Mesenteric fat pad (tissue), 1 donor: ENCODE results near the gene RND1. TPM values are rescaled to one million over a fixed set of nuclear protein-coding genes. Genes with fewer than 3 reads are reported as not detected.

Experiments
- DNase-seq: peaks from one replicate; pipeline ENCODE4 v3.0.0-alpha.2; 2020; ENCODE audit warnings: low spot score
- total RNA-seq: library from RNA; stranded (reverse); fragmentation: NEBNext Ultra II Directional; extraction: Animal tissue kit (Norgen Biotek cat#: 25700); gene quantifications from one replicate; pipeline ENCODE4 v1.2.1, GENCODE V29; 2021
- donor health status: DM: yes; HTN: yes; CAD: no.

RND1 gene
- total RNA-seq, 1 donor from 2014 or later = 4.7 TPM

DNA sequence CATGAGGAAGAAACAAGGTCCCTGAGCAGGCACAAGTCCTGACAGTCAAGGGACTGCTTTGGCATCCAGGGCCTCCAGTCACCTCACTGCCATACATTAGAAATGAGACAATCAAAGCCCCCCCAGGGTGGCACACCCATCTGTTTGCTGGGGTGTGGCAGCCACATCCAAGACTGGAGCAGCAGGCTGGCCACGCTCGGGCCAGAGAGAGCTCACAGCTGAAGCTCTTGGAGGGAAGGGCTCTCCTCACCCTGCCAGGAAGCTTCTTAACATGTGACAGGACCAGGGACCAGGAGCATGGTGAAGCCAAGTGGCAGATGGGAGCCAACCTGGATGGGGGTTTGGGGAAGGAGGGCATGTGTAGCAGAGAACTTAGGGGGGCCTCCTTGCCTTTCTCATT, 37.4 kb downstream of the RND1 start:
- no peak for DNase-seq

GRCh38 chr12:48827513-48828096, 38.1 kb downstream of the RND1 start:
- DNase-seq = no peak

DNA sequence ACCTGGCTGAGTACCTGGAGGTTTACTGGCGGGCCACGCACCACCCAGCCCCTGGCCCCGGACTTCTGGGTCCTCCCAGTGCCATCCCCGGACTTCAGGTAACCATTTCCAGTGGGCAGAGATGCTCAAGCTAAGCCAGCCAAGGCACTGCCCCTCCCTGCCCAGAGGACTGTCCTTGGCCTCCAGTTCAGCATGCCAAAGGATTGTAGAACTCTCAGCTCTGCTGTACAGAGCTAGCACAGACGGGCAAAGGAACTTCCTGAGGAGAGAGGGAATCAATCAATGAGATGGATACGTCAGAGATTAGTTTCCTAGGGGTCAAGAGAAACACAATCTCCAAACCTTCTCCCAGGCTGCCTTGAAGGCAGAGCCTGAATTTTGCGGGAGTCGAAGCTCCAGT, 38.6 kb downstream of the RND1 start:
- DNase-seq = no peak

- DNase-seq = no peak
These were observed 39.3 kb downstream of the RND1 start for GRCh38 chr12:48826209-48826855.

DNA sequence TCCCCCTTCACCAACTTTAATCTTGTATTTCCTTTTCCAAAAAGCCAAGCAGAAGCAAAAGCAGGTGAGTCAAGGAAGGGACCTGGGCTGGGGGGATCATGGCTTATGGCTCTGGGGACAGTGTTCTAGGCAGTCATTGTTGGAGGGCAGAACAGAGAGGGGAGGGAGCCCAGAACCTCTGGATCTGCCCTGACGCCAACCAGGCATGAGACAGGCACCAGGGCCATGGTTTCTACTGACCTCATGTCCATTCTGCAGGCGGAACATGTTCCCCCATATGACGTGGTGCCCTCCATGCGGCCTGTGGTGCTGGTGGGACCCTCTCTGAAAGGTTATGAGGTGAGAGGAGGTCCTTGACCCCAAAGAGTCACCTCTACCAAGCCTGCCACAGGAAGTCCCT, 40.8 kb downstream of the RND1 start:
- DNase-seq = no peak

DNA sequence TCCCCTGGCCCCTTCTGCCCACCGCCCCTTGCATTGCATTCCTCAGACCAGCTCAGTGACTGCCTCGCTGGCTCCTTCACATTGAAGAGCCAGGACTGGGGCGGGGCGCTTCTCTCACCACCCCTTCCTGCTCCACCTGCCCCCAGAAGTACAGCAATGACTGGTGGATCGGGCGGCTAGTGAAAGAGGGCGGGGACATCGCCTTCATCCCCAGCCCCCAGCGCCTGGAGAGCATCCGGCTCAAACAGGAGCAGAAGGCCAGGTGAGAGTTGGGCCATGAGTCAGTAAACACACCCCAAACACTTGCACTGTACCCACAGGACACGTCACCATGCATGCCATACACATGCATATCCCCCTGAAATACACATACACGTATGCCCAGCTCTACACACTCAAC, 41.6 kb downstream of the RND1 start:
- DNase-seq = no peak

DNA sequence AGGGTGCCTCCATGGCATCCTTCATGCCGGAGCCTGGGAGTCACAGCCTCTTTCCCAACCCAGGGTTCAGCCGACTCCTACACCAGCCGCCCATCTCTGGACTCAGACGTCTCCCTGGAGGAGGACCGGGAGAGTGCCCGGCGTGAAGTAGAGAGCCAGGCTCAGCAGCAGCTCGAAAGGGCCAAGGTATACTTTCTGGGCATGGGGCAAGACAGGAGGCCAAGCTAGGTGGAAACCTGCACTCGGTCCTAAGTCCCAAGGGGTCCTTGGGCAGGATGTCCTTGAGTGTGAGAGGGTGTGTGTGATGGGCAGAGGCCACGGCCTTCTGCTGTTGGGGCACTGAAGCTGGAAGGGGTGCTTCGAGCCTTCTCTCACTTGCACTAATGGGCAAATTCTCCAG, 42.4 kb downstream of the RND1 start:
- DNase-seq = no peak

- no peak for DNase-seq
These were observed 43.0 kb downstream of the RND1 start for GRCh38 chr12:48822711-48823110.

GRCh38 chr12:48822139-48822538, 43.5 kb downstream of the RND1 start:
- DNase-seq = no peak

DNA sequence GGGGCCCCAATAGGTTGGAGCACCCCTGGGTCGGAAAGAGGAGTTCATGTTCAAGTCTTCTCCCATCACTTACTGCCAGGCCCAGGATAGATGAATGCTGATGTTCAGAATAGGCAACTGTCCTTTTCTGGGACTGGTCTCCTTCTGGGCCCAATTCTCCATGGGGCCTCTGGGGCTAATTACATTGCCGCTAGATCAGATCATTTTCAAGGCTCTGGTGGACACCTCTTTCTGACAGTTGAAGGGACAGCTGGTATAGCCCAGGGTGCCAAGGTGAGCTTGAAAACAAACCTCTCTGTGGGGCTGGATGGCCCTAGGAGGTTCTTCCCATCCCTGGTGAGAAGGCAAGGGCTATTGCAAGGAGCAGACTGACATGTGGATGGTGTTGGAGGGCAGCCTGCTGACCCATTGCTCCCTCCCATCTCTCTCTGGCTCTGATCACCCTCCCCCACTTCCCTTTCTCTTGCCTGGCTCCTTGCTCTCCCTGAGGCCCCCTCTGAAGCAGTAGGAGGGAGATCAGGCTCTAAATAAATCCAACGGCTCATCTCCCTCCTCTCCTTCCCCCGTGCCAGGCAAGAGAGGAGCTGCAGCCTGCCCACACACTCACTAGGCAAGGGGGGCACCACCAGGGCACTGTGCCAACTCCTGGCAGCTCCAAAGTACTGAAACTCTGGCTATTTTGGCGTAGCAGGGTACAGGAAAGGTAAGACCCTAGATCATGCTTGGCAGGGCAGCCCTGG, 45.5 kb downstream of the RND1 start:
- DNase-seq = no peak

DNA sequence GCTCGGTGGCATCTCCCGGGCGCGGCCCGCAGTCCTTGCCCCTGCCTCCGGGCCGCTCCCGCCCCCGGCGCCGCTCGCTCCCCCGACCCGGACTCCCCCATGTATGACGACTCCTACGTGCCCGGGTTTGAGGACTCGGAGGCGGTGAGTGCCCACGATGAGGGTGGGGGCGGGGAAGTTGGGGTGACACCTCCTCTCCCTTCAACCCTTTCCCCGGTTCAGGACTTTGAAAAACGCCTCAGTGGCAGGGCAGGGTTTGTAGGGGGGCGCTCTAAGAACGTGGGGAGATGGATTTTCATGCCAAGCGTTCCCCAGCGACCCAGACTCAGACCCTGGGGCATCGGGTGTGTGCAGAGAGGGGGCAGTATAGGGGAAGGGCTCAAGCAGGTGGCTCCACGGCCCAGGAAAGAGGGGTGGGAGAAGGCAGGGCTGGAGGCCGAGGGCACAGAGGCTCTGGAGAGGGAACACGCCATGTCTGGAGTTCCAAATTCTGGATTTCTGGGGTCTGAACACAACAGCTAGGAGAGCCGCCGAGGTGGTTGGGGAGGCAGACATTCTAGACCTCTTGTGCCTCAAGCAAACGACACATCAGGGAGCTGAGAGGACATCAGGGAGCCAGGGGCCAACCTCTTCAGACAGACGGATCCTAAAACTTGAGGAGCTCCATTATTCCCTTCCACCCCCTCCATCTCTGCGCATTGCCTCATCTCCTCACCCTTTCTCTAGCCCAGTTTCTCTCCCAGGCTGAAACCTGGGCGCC, 46.7 kb downstream of the RND1 start:
- DNase-seq = no peak

DNA sequence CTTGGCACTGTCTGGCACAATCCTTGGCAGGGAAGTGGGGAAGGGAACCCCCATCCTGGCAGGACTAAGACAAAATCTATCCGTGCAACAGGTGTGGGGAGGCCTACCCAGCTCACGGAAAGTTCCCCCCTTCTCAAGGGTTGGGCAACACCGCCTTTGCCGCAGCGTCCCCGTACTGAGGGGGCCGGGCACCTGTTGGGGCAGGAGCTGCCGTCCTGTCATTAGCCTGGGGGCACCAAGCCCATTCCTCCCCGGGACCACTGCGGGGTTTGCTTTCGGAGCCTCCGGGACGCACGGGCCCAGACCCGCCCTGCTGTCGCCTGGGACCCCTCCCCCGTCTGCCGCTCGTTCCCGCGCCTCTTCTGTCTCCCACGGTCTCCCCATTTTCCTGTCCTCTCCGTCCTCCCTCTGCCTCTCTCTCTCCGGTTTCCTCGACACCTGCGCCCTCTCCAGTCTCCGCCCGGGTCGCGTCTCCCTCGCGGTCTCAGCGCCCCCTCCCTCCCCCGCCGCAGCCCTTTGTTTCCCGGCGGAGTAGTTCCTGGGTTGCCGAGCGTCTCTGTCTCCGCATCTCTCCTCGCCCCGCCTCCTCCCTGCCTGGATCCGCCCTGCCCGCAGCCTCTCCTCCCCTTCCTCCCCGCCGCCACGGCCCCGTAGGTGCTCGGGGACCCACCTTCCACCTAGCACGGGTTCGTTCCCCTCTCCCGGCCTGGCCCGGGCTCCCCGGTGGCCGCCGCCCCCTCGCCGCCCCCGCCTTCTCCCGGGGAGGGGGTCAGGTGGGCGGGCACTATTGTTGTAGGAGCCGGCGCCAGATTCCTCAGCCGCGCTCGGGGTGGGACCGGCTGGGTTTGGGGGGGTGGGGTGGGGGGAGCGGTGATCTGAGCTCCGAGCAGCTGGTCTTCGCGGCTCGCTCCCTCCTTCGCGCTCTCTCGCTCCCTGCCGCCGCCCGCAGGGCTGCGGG, 47.5 kb downstream of the RND1 start, which contains the start of gene CACNB3:
Gene CACNB3, plus strand, starts transcription at position 624 of the 958 bp plus-strand sequence. CDS start 434 bp downstream, outside the sequence.
- DNase-seq = no peak

DNA sequence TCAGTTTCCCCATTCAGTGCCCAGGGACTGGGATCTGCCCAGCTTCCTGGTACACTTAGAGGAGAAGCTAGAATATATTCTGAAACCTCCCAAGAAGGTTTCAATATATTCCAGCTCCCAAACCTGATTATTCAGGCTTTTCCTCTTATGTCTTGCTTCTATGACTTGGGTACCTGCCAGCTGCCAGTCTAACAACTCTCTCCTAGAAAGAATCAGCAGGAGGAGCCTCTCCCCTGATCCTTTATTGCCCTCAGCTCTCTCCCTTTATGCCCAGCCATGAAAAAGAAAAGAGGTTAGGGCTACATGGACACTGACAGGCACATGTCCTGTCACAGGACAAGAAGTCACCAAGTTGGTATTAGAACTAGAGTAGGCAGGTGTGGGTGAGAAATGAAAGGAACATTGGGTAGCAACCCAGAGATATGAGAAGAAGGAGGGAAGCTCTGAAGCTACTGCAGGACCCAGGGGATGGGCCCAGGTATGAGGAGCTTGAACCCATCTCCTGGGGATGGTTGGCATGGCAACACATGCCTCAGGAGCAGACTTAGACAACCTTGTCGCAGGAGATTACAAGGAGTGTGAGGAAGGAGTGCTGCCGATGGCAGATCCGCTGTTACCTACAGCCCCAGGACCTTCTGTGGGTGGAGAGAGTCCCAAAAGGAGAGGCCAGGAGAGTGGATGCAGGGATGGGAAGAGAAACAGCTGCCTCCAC, 49.4 kb downstream of the RND1 start:
- no peak for DNase-seq

DNA sequence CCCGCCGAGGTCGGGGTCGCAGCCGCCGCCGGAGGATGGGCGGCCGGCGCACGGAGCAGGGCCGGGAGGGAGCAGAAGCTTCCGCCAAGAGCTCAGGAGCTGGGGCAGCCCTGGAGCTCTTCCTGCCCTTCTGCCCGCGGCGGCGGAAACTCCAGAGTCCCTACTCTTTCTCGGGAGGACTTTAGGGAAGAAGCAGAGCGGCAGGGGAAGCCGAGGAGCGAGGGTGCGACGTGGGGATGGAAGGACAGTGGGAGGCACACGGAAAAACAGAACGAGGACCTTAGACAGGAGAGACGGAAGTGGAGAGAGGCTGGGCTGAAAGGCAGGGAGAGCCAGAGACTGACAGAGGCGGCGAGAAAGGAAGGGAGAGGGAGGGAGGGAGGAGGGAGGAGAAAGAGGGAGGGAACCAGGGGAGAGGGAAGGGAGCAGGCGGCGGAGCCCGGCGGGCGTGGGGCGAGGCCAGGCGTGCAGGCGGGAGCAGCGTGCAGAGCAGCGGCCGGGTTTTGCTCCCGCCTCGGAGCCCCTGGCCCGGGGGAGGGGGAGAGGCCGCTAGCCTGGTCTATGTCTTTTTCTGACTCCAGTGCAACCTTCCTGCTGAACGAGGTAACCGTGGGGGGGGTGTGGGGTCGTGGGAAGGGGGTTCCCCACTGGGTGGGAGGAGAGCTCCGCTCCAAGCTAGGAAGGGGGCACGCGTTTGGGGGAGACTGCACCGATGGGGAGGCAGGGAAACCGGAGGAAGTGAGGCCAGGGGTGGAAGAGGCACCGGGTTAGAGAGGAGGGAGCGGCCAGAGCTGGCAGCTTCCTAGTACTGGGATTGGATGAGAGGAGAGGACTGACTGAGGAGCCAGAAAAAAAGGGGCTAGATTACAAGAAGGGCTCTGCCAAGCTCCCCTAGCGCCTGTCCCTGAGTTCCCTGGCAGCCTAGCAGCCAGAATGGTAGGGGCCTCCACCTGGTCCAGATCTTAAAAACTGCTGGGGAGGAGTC, 50.3 kb downstream of the RND1 start:
- no peak for DNase-seq

DNA sequence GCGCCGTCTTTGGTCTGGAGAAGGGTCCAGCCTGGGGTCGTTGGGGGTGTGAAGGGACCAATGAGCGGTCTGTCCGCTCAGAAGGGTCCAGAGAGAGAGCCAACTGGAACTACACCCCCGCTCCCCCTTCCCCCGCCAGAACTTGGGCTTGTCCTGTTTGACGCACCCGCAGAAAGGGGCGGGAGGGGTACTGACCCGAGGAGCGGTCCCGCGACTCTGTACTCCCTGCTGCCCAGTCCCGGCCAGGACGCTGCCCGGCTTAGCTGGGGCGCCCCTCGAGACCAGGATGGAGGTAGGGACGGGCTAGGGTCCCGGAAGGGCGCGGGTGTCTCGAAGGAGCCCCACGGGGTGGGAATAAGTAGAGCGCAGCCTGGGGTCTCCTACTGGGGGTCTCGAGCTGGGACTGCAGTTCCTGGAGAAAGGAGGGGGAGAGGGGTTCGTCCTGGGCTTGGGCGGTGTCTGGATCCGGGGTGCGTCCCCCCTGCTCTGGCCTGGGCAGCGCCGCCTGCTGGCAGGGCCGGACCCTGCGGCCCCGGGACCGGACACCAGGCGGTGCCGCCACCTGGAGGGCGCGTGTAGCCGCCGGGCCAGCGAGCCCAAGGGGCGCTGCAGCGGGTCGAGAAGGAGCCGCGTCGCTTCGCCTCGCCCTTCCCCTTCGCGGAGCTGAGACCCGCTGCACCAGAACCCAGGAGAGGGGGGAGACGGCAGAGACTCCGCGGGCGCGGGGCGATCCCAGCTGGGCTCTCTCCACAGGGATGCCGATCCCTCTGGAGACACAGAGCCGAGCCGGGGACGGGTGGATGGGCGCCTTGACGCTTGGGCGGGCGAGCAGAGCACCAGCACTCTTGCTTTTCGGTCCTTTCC, 51.2 kb downstream of the RND1 start:
- peak; percentile 96 for DNase-seq

DNA sequence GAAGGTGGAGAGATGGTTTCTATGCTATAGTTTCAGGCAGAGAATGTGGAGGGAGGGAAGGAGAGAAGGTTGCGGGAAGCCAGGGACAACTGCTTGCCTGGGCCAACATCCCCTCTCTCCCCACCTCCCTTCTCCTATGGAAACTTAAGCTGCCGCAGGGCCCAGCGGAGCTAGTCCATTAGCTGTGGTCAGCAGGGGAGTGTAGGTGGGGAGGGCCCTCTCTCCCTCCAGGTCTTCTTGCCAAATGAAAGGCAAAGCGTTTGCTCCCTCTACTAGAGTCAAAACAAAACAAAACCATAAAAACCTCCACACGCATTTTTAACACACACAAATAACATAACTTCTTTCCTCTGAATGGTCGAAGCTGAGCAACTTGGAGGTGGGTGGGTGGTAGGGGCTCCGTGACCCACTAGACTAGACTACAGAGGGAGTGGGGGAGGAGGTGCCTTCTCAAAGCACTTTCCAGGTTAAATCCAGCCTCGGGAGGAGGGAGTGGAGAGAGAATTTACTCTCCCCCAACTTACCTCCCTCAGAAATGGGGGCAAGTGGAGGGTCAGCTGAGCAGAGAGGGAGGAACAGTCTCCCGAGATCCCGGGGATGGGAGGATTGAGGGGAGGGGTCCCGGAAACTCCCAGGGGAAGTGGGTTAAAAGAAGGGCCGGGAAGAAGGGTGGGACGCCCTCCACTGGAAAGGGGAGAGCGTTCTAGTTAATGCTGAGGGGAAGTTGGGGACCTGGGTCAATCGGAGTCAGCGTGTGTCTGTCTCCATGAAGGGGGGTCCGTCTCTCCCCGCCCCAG, 52.0 kb downstream of the RND1 start:
- DNase-seq = no peak

GRCh38 chr12:48812389-48812788, 53.3 kb downstream of the RND1 start:
- DNase-seq = no peak
